Osteocyte (in vitro differentiated cells): ENCODE results near the gene TMEM185A. TPM values are rescaled to one million over a fixed set of nuclear protein-coding genes. Genes with fewer than 3 reads are reported as not detected.
"Not testable (repeated sequence)": the region's sequence is repeated elsewhere in the genome, so short reads cannot be mapped to it uniquely, and the experiment has no call there.

ENCODE experiments used
- DNase-seq: peaks from one replicate; pipeline ENCODE4 v3.0.0; 2021; ENCODE audit warnings: mixed read lengths; ENCODE audit not compliant: unreplicated experiment; ENCODE audit errors: extremely low spot score
- H3K27ac Mint-ChIP-seq: one replicate; pipeline ENCODE4 v1.8.0; 2021; ENCODE audit warnings: mild to moderate bottlenecking, mixed read lengths; ENCODE audit not compliant: unreplicated experiment
- H3K27me3 Mint-ChIP-seq: one replicate; pipeline ENCODE4 v1.8.0; 2021; ENCODE audit warnings: mixed read lengths; ENCODE audit not compliant: unreplicated experiment
- H3K36me3 Mint-ChIP-seq: one replicate; pipeline ENCODE4 v1.8.0; 2021; ENCODE audit warnings: mixed read lengths; ENCODE audit not compliant: unreplicated experiment
- H3K4me1 Mint-ChIP-seq: one replicate; pipeline ENCODE4 v1.8.0; 2021; ENCODE audit warnings: mixed read lengths; ENCODE audit not compliant: unreplicated experiment
- H3K4me3 Mint-ChIP-seq: one replicate; pipeline ENCODE4 v1.8.0; 2021; ENCODE audit warnings: mild to moderate bottlenecking, moderate library complexity, mixed read lengths; ENCODE audit not compliant: unreplicated experiment
- H3K9me3 Mint-ChIP-seq: one replicate; pipeline ENCODE4 v1.8.0; 2021; ENCODE audit warnings: mixed read lengths; ENCODE audit not compliant: unreplicated experiment
- total RNA-seq: library from RNA; stranded (reverse); gene quantifications from 2 replicates; pipeline ENCODE4 v1.2.1, GENCODE V29; 2021

Gene TMEM185A
- total RNA-seq, 1 donor from 2014 or later: 26.5 TPM

DNA sequence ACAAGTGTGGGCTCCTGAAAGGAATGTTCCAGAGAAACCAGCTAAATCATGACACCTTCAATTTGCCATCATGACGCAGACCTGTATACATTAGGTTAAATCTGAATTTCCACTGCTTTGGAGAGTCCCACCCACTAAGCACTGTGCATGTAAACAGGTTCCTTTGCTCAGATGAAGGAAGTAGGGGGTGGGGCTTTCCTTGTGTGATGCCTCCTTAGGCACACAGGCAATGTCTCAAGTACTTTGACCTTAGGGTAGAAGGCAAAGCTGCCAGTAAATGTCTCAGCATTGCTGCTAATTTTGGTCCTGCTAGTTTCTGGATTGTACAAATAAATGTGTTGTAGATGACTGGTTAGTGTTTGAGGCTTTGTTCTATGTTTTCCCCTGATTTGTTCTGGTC lies 84.6 kb downstream of the TMEM185A start:
- not testable (repeated sequence) for H3K36me3 Mint-ChIP-seq, H3K9me3 Mint-ChIP-seq, H3K27me3 Mint-ChIP-seq, H3K4me1 Mint-ChIP-seq, DNase-seq, H3K27ac Mint-ChIP-seq, H3K4me3 Mint-ChIP-seq

Other genes starting within 250 kb of the TMEM185A start
- 63.7 and 67.6 TPM in 2 replicates for gene IDS, start 126.5 kb downstream of the TMEM185A start, total RNA-seq
- 17.7 and 18.1 TPM in 2 replicates for gene EOLA1, start 90.8 kb downstream of the TMEM185A start, total RNA-seq
- gene HSFX3, start 81.9 kb downstream of the TMEM185A start, total RNA-seq: not detected in 2 replicates
- gene MAGEA9B, start 44.3 kb downstream of the TMEM185A start, total RNA-seq: not detected in 2 replicates
- 0.64 TPM in 1 of 2 replicates, not detected in the other for gene HSFX2, start 36.5 kb downstream of the TMEM185A start, total RNA-seq
- not detected in 2 replicates for gene MAGEA11, start 80.3 kb upstream of the TMEM185A start, total RNA-seq
- 1.6 and 2.1 TPM in 2 replicates for gene HSFX1, start 142.3 kb upstream of the TMEM185A start, total RNA-seq
- not detected in 2 replicates for gene MAGEA9, start 150.1 kb upstream of the TMEM185A start, total RNA-seq
- not detected in 2 replicates for gene MAGEA8, start 249.4 kb upstream of the TMEM185A start, total RNA-seq